ENCODE measurements around the gene BRMS1.

GRCh38 chr11:66297610-66298009 lies 47.3 kb downstream of the BRMS1 start:
- no peak for TF ChIP-seq CTCF (conservative IDR thresholded peaks at IDR 0.05; ENCODE audit: low read depth, low read length)
- TF ChIP-seq EZH2 (IDR thresholded peaks at IDR 0.05; ENCODE audit: low read length, unreplicated experiment), result no peak
- TF ChIP-seq EZH2phosphoT487 (IDR thresholded peaks at IDR 0.05; ENCODE audit: borderline replicate concordance, low read length), result no peak

Data from PC-3 (cell line).